Measurements from ENCODE around the gene RGP1.

Gene RGP1

DNA sequence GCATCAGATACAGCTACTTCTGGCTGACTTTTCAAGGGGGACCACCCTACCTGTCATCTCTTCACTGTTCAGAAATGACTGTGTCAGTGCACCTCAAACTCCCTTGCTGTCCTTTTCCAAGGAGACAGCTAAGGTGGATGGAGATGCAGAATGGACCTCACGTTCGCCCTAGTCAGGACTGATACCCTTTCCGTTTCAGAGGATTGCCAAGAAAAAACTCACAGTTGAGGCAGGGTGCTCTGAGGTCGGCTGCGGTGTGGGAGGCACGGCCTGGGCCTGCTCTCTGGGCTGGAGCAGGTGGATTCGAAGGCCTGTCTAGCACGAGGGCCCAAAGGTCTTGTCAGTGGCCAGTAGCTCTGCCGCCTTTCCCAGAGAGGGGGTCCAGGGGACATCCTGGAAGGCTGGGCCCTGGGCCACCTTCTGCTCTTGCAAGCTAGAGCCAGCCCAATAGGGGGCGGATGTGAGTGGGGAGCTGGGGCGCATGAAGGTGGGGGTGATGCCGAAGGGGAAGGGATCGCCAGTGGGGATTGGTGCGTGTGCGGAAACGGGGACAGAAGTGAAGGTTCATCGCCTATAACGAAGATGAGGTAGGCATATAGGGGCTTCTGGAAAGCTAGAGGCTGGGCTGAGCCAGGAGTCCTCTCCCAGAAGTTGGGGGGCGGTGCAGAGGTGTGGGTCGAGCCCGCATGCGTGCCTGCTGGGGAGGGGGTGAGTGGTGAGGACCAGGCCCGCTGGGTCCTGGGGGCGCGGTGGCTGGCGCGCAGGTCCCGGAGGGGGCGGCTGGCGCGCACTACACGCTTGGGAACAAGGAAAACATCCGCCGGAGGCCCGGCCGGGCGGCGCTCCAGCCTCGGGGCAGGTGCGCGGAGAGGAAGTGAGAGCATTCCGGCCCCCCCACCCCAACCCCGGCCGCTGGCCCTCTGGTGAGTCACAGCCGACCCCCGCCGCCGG lies 7.5 kb downstream of the RGP1 start:
- H3K79me2 ChIP-seq (ENCODE audit: insufficient read depth, low read length) = peaks cover 44% of the 10 kb centered on the region
- H3F3A ChIP-seq (ENCODE audit: low read depth) = no peaks in the 10 kb centered on the region
- H3K27me3 ChIP-seq (ENCODE audit: insufficient read depth, low read length, poor library complexity, severe bottlenecking) = no peaks in the 10 kb centered on the region
- peak overlapping the region; percentile 92 for H3K4me3 ChIP-seq (ENCODE audit: low read length, poor library complexity, severe bottlenecking)
- H3K9me2 ChIP-seq (replicated peaks; ENCODE audit: low read depth, low read length) = no peaks in the 10 kb centered on the region
- no peaks in the 10 kb centered on the region for H3K9me3 ChIP-seq (ENCODE audit: insufficient read depth, low read depth, low read length)
- peak overlapping the region; percentile 93 for H3K9ac ChIP-seq (ENCODE audit: low read depth, low read length, poor library complexity, severe bottlenecking)
- peaks cover 6% of the 10 kb centered on the region; the same call in 1 of the 2 replicates for H3K36me3 ChIP-seq (ENCODE audit: insufficient read depth, low read length)
- peaks cover 43% of the 10 kb centered on the region for H3K4me1 ChIP-seq (ENCODE audit: insufficient read depth, low read length, poor library complexity, severe bottlenecking)
- H3K4me2 ChIP-seq (ENCODE audit: low read depth, low read length, poor library complexity, severe bottlenecking) = peak overlapping the region; percentile 77
- H4K20me1 ChIP-seq (ENCODE audit: insufficient read depth, low read length, poor library complexity, severe bottlenecking) = peaks cover 16% of the 10 kb centered on the region
- peak overlapping the region; percentile 90 for H2AFZ ChIP-seq (ENCODE audit: low read length)
- TF ChIP-seq EZH2phosphoT487 (IDR thresholded peaks at IDR 0.05; ENCODE audit: borderline replicate concordance) = no peak
- TF ChIP-seq, protein P1, sequence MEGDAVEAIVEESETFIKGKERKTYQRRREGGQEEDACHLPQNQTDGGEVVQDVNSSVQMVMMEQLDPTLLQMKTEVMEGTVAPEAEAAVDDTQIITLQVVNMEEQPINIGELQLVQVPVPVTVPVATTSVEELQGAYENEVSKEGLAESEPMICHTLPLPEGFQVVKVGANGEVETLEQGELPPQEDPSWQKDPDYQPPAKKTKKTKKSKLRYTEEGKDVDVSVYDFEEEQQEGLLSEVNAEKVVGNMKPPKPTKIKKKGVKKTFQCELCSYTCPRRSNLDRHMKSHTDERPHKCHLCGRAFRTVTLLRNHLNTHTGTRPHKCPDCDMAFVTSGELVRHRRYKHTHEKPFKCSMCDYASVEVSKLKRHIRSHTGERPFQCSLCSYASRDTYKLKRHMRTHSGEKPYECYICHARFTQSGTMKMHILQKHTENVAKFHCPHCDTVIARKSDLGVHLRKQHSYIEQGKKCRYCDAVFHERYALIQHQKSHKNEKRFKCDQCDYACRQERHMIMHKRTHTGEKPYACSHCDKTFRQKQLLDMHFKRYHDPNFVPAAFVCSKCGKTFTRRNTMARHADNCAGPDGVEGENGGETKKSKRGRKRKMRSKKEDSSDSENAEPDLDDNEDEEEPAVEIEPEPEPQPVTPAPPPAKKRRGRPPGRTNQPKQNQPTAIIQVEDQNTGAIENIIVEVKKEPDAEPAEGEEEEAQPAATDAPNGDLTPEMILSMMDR (conservative IDR thresholded peaks at IDR 0.05; ENCODE audit: low read length) = peak; percentile 77

DNA sequence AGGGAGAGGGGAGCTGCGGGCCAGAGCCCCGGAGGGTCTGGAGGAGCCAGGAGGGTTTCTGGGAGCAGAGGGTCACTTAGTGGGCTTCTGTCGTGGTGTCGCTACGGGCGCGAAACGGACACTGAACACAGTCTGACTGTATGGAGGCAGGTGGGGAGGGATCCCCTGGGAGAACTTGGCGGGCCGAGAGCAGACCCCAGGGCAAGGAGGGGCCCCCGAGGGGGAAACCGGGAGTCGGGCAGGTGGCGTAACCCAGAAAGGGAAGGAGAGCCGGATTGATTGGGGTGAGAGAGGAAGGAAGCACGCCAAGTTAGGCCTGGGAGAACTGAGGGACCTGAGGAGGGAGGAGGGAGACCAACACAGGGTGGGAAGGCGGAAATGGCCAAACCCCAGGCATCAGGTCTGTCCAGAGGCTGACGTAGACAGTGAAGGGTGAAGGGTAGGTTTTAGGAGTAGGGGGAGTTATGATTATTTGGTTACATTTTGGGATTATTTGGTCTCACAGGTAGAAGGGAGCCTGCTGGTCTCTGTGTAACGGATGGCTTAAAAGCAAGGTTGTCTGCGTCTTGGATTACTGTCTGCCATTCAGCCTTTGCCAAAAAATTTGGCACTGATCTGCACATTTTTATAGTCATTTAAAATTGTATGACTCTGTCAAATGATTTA lies 8.3 kb downstream of the RGP1 start:
- peaks cover 52% of the 10 kb centered on the region for H3K79me2 ChIP-seq (ENCODE audit: insufficient read depth, low read length)
- H2AFZ ChIP-seq (ENCODE audit: low read length) = peak overlapping the region; percentile 90
- TF ChIP-seq EZH2phosphoT487 (IDR thresholded peaks at IDR 0.05; ENCODE audit: borderline replicate concordance) = no peak
- TF ChIP-seq, protein P1 (conservative IDR thresholded peaks at IDR 0.05; ENCODE audit: low read length) = no peak
- no peaks in the 10 kb centered on the region for H3K9me2 ChIP-seq (replicated peaks; ENCODE audit: low read depth, low read length)
- peaks cover 44% of the 10 kb centered on the region for H3K4me1 ChIP-seq (ENCODE audit: insufficient read depth, low read length, poor library complexity, severe bottlenecking)
- peak overlapping the region; percentile 77 for H3K4me2 ChIP-seq (ENCODE audit: low read depth, low read length, poor library complexity, severe bottlenecking)
- no peaks in the 10 kb centered on the region for H3F3A ChIP-seq (ENCODE audit: low read depth)
- no peaks in the 10 kb centered on the region for H3K27me3 ChIP-seq (ENCODE audit: insufficient read depth, low read length, poor library complexity, severe bottlenecking)
- peaks cover 16% of the 10 kb centered on the region for H4K20me1 ChIP-seq (ENCODE audit: insufficient read depth, low read length, poor library complexity, severe bottlenecking)
- peak overlapping the region; percentile 92 for H3K4me3 ChIP-seq (ENCODE audit: low read length, poor library complexity, severe bottlenecking)
- H3K36me3 ChIP-seq (ENCODE audit: insufficient read depth, low read length) = peaks cover 6% of the 10 kb centered on the region; the same call in 1 of the 2 replicates
- peak overlapping the region; percentile 93 for H3K9ac ChIP-seq (ENCODE audit: low read depth, low read length, poor library complexity, severe bottlenecking)
- no peaks in the 10 kb centered on the region for H3K9me3 ChIP-seq (ENCODE audit: insufficient read depth, low read depth, low read length)

DNA sequence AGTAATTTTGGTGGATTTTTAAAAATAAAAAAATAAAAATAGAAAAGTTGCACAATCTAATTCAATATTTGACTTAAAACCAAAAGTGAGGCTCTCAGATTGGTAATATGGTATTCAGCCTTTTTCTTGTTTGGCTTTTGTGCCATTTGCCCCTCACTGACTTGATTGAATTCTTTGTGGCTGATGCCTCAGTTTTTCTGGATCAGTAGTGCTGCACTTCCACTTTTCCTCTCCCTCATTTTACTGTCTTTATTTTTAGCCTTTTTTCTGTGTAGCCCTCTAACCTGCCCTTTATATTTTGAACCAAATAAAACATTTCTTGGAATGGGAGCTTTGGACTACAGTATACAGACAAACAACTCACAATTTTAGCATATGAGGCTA lies 8.8 kb downstream of the RGP1 start:
- Histone ChIP-seq H3K9me2 (replicated peaks; ENCODE audit: low read depth, low read length) (no peaks in the 10 kb centered on the region), H3K4me2 (ENCODE audit: low read depth, low read length, poor library complexity, severe bottlenecking) (peak overlapping the region; percentile 77), H3K36me3 (ENCODE audit: insufficient read depth, low read length) (peaks cover 3% of the 10 kb centered on the region; the same call in 1 of the 2 replicates), H3K27me3 (ENCODE audit: insufficient read depth, low read length, poor library complexity, severe bottlenecking) (no peaks in the 10 kb centered on the region), H3K79me2 (ENCODE audit: insufficient read depth, low read length) (peaks cover 55% of the 10 kb centered on the region), H3K9me3 (ENCODE audit: insufficient read depth, low read depth, low read length) (no peaks in the 10 kb centered on the region), H3K9ac (ENCODE audit: low read depth, low read length, poor library complexity, severe bottlenecking) (peak overlapping the region; percentile 93), H3F3A (ENCODE audit: low read depth) (no peaks in the 10 kb centered on the region), H4K20me1 (ENCODE audit: insufficient read depth, low read length, poor library complexity, severe bottlenecking) (peaks cover 16% of the 10 kb centered on the region), H3K4me1 (ENCODE audit: insufficient read depth, low read length, poor library complexity, severe bottlenecking) (peaks cover 44% of the 10 kb centered on the region), H2AFZ (ENCODE audit: low read length) (no peak overlapping the region; the same call in 1 of the 2 replicates), H3K4me3 (ENCODE audit: low read length, poor library complexity, severe bottlenecking) (peak overlapping the region; percentile 92)
- TF ChIP-seq, protein P1 (conservative IDR thresholded peaks at IDR 0.05; ENCODE audit: low read length) = no peak
- TF ChIP-seq EZH2phosphoT487 (IDR thresholded peaks at IDR 0.05; ENCODE audit: borderline replicate concordance) = no peak
